Esophagus mucosa (tissue), 1 donor: ENCODE data around the gene C1QTNF12. TPM values are rescaled to one million over a fixed set of nuclear protein-coding genes. Genes with fewer than 3 reads are reported as not detected.

Experiments
- ATAC-seq: fragments of 200-7000 bp; cut with Tn5 transposase; one replicate; pipeline ENCODE4 v1.9.1; 2020
- total RNA-seq: library from RNA; stranded (reverse); gene quantifications from one replicate; pipeline ENCODE4 v1.2.4, GENCODE V29; 2023
- donor health status: DM: yes; HTN: yes; CAD: no.

Gene C1QTNF12
- total RNA-seq, 1 donor from 2014 or later = 3.9 TPM

DNA sequence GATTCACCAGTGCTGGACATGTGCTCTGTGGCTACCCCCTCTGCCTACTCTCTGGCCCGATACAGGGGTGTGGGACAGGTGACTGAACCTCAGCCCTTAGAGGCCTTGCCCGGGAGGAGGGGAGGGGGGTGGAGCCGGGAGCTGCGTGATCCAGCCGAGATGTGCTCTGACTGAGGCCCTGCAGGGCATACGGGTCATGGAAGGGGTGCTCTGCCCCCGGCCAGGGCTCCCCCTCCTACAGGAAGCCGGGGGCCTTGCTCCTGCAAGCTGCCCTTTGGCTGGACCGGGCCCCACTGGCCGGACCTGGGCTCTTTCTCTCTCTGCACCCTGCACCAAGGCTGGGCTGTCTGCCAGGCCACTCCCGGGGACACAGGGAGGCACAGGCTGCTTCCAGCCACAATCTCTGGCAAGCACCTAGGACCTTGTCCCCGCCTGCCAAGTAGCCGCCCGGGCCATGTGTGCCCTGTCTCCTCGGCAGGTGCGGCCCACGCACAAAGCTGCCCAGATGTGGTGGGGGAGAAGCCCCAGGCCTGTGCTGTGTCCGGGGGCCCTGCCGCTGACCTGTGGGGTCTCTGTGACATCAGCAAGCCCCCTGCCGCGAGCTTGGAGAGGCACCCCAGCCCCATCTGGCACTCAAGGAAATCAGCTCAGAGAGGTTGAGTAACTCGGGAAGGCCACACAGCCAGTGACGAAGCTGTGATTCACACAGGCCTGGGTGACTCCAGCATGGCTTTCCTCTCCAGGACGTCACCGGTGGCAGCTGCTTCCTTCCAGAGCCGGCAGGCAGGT, 35.2 kb upstream of the C1QTNF12 start:
- ATAC-seq = peak; percentile 84

DNA sequence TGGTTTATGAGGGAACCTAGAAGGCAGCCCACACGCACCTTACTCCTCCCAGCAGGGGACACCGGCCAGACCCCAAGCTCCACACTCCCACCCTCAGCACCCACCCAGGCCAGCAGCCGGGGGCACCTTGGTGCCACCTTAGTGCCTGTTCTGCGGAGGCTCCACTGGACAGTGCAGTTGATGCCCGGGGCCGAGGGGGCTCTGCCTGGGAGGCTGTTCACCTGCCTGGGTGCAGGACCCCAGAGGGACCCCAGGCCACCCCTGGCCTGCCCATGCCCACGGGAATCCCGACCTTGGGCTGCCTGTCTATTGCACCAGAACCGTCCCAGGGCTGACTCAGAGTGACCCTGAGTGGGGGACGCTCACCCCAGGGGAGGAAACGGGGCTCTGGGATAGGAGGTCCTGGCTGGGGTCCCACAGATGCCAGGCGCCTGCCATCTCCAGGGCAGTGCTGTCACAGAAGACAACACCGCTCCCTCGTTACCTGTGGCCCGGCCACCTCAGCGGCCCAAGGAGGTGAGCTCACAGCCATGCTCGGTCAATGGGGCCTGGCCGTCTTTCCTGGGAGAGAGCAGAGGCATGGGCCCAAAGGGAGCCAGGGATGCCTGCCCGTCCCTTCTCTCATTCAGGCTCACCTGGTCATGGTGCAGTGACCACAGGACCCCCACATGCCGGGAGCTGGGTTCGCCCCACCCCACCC, 34.4 kb upstream of the C1QTNF12 start:
- no peak for ATAC-seq

DNA sequence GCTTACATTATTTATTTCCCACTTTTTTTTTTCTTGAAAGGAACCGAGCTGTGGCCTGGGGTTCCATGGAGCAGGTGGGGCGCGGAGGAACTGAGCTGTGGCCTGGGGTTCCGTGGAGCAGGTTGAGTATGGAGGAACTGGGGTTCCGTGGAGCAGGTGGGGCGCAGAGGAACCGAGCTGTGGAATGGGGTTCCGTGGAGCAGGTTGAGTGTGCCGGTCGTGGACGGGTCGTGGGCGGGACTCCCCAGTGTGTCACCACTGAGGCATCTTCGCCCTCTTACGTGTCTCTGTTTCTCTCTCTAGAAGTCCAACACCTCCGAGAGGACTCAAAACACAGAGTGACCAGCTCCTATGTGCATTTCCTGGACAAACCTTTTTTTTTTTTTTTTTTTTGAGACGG, 32.5 kb upstream of the C1QTNF12 start:
- ATAC-seq = no peak

DNA sequence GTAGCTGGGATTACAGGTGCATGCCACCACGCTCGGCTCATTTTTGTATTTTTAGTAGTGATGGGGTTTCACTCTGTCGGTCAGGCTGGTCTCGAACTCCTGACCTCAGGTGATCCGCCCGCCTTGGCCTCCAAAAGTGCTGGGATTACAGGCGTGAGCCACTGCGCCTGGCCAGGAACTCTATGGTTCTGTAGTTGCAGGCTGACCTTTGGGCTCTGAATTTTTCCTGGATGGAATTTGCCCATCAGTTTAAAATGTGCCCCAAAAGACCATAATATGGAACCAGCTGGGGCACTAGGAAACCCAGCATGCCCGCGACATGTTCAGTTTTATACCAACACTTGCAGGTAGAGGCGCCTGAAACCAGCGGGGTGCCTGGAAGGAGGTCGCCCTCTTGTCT, 32.1 kb upstream of the C1QTNF12 start:
- no peak for ATAC-seq

DNA sequence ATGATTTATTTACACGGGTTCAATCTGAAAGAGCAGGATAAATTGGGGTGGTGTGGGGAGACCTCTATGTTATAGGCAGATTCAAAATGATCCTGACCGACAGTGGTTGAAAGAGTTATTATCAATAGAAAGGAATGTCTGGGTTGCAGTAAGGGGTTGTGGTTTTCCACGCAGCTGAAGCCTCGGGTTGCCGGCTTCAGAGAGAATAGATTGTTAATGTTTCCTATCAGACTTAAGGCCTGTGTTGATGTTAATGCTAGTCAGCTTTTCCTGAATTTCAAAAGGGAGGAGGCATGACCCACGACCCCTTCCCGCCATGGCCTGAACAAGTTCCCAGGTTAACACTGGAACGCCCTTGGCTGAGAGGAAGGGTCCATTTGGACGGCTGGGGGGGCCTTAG, 29.3 kb upstream of the C1QTNF12 start:
- ATAC-seq = no peak

DNA sequence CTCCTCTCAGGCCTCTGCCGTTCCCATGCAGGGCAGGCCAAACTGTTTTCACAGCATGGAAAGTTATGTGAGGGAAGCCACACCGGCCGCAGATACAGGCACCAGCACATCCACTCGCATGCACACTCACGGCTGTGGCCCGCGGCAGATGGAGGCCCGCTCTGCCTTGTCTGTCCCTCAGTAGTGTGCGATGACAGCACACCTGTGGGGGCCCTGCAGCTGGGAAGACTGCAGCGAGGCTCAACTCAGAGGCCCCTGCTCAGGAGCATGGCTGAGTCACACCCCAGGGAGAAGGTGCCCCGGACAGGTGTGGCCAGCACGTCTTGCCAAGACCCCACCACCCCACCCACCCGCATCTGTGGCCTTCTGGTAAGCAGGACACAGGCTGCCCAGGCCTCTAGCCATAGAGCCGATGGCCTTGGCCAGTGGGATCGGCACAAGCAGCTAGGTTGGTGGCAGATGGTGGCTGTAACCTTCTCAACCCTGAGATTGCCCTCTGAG, 28.5 kb upstream of the C1QTNF12 start:
- ATAC-seq = no peak

DNA sequence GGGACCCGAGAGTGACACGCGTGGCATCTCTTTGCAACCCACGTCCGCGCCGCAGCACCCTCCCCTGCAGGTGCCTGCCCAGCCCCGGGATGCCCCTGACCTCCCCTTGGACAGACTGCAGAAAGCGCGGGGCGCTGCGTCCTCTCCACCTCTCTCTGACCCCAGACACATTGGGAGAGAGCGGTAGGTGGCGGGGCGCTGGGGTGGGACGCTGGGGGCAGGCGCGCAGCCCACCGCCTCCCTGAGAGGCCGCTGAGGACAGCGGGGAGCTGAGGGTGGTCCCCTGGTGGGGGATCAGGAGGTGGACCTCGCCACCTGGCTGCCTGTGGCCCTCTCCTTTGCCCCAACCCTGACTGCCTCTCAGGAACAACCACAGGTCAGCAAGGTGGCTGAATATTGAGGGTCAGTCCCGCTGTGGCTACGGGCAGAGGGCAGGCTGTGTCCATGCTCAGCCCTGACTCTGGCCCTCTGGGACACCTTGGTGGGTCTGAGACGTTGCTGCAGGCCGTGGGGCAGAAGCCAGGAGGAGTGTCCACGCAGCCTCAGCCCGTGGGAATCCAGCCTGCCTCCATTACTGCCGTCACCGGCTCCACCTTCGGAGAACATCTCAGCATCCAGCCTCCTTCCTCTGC, 27.9 kb upstream of the C1QTNF12 start:
- no peak for ATAC-seq

DNA sequence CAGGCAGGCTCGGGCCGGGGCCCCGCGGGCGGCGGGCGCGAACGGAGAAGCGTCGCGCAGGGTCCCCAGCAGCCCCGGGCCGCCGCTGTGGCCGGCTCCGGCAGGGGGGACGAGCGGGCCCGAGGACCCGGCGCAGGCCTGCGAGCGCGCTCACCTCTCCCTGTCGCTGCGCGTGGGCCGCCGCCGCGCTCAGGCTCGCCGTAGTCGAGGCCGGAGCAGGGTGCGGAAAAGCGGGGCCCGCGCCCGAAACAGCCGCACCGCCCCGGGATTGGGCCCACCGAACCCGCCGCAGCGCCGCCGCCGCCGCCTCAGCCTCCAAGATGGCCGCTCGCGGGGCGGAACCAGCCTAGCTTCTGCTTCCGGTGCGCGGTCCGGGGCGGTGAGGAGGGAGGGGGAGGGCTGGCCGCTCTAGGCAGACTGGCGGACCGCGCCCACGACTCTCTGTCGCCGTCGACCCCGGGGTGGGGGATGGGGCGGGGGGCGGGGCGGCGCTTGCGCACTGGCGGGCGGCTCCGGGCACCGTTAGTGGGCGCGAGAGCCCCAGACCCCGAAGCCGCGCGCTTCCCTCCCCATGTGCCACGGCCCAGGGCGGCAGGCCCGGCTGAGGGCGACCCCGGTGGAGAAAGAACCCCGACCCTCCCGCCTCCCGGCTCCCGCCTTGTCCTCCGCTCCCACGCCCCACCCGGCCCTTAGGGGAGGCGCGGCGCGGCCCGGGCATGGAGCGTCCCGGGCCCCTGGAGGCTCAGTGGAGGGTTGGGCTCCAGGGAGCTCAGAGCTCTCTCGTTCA, 27.2 kb upstream of the C1QTNF12 start, which contains the start of gene UBE2J2:
TSS of gene UBE2J2 (minus strand) at position 343 of the 787 bp plus-strand sequence. CDS start 5,862 bp downstream, outside the sequence.
- peak; percentile 88 for ATAC-seq

DNA sequence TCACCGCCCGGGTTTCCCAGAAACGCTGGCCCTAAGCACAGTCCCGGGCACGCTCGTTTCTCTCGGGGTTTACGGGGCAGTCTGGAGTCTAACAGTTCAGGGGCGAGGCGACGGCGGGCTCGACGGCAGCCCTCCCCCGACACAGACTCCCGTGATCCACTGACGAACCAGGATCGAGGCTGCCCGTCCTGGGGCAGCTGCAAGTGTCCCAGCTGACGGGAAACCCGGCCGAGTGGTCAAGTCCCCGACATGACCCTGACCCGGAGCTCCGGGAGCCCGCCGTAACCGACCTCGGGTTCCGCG, 26.6 kb upstream of the C1QTNF12 start:
- ATAC-seq = peak; percentile 0

DNA sequence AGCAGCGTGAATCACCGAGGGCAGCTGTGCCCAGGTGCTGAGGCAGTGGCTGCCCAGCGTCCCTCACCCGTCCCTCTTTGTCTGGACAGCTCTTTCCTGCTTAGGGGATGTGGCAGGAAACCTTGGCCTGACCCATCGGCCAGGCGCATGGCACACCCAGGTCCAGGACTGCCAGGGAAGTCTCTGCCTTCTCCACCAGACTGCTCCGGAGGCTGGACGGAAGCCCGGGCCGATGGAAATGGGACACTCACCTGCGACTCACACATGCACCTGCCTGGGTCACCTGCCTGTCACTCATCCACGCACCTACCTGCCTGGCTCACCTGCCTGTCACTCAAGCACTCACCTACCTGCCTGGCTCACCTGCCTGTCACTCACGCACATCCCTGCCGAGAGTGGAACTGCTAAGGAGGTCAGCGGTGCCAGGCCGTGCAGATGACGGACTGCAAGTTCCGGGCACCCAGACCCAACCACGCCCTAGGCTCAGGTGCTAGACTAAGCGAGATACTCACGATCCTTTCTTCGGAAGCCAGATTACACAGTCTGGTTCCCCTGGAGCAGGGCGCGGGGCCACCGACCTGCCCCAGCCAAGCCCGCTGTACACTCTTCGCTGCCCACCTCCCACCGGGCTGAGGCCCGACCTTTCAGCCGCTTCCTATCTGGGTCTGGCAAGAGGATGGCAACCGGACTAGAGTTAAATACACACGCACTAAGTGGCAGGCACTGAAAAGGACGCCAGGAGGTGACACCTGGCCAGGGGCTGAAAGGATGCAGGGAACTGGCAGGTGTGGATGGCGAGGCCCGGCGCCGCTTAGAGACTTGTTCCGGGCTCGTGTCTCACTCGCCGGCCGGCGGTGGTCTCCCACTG, 26.1 kb upstream of the C1QTNF12 start:
- ATAC-seq = peak; percentile 83

DNA sequence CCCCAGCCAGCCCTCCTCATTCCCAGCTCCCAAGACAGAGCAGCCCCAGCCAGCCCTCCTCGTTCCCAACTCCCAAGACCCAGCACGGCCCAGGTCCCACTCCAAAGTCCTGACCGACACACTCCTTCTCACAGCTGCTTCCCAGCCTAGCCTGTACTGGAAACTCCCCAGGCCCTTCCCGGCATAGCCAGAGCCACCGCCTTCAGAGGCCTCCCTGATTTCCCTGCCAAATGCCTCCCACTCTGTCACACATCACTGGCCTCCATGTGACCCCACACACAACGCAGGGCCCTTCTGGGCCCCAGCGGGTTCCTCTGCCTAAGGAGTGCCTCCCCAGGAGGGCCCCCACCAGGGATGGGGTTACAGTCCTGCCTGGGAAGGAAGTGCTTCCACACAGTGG, 24.3 kb upstream of the C1QTNF12 start:
- no peak for ATAC-seq

DNA sequence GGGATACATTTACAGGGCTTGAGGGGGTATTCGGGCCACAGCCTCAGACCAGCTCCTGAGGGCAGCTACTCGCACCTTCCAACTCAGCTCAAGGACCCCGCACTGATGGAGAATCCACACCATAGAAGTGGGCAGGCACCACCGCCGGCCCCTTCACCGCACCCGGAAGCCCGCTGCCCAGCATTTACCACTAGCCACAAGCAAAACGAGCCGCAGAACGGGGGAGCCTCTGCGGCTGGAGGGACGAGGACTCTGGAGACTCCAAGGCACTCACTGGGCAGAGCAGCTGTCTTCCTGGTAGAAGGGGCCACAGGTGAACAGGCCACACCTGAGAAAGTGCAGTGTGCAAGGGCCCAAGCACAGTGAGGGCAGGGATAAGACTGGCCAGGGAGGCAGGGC, 21.8 kb upstream of the C1QTNF12 start:
- ATAC-seq = no peak

DNA sequence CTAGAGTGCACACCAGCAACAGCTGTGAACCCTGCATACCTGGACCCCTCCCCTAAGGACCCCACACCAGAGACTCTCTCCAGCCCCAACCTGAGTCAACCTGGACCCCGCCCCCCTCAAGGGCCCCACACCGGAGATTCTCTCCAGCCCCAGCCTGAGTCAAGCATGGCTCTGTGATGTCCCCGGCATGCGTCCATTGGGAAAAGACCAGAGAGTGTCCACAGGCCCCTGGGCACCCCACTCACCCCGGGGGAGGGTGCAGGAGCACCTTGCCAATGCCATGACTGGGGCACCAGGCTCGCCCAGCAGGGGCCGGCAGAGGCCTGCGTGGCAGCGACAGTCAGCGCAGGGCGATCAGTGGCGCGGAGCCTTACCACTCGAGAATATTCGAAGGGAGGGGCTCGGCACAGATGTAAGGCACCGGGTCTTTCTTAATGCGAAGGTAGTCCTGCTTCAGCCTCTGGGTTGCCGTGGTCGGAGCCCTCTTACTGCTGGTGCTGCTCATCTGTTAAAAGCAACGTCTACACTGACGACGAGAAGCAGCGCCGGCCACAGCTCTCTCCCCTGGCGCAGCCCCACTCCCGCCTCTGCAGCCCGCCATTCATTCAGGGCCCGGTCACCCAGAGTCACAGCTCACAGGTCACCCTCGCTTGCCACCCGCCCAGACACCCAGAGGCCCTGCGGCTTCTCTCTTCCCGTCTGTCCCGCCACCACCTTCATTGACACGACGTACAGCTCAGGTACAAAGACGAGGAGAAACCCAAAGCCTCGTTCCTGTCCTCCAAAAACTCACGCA, 21.2 kb upstream of the C1QTNF12 start:
- no peak for ATAC-seq

DNA sequence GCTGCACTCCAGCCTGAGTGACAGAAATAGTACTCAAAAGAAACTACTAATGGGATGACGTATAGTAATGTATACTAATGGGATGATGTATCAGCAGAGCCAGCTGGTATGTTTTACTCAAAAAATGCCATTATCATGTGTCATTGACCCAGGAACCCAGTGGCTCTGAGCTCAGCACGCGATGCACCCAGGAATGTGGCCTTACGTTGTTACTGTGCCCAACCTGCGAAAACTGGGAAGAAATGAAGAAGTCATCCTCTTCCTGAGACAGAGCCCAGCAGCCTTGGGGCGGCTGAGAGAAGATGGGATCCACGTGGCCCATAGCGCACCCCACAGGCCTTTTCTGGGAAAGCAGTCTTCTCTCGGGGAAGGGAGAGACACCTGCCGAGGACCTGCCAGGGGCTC, 18.3 kb upstream of the C1QTNF12 start:
- ATAC-seq = peak; percentile 7

DNA sequence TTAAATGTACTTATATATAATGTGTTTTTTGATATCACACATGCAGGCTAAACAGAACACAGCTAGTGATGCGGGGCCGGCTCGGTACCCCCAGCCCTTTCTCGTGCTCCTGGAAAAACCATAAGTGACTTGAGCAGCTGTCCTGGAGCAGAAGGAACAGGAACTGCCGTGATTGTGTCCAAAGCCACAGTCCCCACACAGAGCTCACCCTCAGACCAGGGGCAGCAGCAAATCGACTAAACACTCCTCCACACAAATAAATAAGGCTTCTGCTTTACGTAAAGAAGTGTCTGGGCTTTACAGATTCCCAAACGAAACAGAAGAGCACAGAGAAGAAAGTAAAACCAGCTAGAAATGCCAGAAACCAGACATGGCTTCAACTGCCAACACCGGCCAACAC, 17.5 kb upstream of the C1QTNF12 start:
- no peak for ATAC-seq

DNA sequence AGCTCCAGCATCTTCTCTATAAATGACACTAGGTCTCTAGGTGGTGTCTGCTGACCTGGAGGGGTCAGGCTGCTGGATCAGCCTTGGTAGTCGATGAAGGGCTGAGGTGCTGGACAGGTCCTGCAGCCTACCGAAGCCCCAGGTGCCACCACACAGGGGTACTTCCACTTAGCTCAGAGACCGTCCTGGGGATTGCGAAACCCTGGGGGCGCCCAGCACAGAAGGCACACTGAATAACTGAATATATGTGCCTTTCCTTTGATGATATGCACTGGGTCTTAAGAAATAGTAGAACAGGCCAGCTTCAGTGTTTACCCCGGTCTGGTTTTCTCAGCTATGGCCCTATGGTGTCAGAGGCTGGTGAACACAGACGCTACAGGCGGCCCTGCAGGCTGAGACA, 16.2 kb upstream of the C1QTNF12 start:
- no peak for ATAC-seq

DNA sequence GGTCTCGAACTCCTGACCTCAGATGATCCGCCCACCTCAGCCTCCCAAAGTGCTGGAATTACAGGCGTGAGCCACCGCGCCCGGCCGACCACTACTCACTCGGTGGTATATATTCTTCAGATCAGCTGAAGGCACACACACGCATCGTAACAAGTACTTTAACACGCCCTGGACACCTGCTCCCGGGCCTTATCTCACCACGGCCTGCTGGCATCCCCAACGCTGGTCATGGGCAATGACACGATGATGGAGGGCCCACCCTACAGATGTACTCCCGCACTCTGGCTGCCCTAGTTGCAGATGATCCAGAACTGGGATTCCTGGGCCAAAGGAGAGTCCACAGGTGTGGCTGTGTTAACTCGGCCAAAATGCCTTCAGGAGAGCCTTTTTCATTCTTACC, 15.5 kb upstream of the C1QTNF12 start:
- no peak for ATAC-seq

DNA sequence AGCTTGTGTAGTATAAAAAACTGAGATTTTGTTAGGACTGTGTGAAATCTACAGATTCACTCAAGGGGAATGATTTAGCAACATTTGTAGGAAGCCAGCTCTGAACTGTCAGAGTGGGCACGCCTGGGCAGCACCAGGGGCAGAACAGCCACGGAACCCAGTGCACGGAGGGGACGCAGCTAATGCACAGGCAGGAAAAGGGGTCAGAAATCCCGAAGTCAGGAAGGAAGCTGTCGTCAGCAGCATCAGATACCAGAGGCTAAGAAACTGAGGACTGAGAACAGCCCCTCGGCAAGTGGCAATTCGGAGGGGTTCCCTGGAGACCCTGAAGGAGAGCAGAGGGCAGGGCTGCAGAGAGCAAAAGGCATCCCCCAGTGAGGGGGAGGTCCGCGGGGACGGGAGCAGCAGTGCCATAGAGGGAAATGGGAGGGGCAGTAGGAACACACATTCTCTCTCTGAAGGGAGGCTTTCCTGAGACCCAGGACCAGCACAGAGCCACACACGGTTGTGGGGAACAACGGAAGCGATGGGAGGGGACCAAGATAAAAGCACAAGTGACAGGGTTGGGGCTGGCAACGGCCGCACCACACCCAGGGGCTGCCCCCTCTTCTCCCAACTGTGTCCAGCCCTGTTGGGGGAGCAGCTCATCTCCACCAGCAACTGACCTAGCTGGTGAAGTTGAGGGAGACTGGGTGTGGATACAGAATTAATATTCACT, 14.5 kb upstream of the C1QTNF12 start:
- ATAC-seq = no peak

DNA sequence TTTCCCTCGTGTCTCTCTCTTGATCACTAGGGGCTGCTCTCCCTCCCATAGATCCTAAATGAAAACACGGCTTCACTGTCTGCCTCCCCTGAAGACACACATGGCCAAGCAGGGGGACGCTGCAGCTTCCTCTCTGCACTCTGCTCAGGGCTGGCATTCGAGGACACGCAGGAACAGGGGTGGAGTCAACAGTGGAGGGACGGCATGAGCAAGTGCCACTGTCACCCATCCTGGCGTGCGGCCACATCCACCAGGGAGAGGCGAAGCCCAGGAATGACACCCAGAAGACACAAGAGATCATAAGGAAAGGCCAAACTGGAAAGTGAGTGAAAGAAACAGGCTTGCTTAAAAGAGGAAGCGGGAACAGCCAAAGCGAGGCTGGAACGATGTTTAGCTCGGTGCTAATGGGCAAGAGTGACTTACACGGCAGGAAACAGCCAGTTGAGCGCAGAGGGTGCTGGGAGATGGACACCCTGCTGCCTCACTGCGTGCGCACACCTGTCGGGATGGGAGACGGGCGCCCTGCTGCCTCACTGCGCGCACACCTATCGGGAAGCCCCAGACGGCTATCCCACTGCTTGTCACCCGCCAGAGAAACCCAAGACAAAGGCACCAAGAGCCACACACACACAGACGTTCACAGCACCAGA, 13.6 kb upstream of the C1QTNF12 start:
- ATAC-seq = no peak

DNA sequence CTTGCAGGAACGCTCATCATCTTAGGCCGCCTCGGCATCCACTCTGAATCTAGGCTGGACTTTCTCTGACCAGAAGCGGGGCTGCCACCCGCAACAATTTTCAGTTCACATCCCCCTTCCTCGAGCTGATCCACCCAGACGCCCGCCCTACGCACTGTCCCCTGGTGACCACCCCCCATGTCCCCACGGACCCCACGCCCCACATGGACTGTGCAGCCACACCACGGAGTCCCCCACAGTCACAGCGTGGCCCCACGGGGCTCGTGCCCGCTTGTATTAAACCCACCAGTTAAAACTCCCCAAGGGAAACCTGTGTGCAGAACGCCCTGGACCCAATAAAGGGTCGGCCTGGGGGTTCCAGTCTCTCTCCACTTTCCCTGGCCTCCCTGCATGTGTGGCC, 13.0 kb upstream of the C1QTNF12 start:
- ATAC-seq = no peak
